ENCODE data around the gene EEA1.
"Not testable (repeated sequence)": the region's sequence is repeated elsewhere in the genome, so short reads cannot be mapped to it uniquely, and the experiment has no call there.

Gene EEA1

DNA sequence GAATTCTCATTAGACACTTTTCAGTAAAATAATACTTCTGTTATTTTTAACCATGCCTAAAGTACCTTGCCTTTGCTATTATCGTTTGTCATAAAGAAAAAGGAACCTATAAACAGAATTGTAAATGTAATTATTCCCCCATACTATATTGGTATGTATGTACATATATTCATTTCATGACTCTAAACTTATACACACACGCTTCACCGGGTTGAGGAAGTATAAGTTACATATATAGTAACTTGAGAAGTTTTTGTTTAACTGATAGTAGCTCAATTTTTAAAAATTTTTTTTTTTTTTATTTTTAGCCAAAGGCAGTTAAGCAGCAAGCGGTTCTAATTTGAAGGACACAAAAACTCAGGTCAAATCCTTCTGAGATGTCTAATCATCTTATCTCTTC, 118.7 kb downstream of the EEA1 start:
- TF ChIP-seq, protein P1, sequence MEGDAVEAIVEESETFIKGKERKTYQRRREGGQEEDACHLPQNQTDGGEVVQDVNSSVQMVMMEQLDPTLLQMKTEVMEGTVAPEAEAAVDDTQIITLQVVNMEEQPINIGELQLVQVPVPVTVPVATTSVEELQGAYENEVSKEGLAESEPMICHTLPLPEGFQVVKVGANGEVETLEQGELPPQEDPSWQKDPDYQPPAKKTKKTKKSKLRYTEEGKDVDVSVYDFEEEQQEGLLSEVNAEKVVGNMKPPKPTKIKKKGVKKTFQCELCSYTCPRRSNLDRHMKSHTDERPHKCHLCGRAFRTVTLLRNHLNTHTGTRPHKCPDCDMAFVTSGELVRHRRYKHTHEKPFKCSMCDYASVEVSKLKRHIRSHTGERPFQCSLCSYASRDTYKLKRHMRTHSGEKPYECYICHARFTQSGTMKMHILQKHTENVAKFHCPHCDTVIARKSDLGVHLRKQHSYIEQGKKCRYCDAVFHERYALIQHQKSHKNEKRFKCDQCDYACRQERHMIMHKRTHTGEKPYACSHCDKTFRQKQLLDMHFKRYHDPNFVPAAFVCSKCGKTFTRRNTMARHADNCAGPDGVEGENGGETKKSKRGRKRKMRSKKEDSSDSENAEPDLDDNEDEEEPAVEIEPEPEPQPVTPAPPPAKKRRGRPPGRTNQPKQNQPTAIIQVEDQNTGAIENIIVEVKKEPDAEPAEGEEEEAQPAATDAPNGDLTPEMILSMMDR (conservative IDR thresholded peaks at IDR 0.05), result no peak
- no peak overlapping the region for H3K27ac ChIP-seq

DNA sequence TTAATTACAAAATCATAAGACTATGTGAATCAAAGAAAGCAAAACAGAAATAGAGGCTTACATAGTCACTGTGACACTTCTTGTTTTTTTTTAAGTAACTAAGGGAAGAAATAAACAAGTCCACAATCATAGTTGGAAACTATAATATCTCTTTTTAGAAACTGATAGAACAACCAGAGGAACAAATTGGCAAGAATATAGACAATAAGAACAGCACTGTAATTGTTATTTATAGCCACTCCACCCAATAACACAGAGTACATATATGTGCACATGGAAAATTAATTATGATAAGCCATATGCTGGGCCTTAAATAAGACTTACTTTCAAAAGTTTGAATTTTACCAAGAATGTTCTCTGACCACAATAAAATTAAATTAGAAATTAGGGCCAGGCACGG, 125.2 kb downstream of the EEA1 start:
- H3K27ac ChIP-seq, result no peak overlapping the region
- TF ChIP-seq, protein P1 (conservative IDR thresholded peaks at IDR 0.05), result no peak

DNA sequence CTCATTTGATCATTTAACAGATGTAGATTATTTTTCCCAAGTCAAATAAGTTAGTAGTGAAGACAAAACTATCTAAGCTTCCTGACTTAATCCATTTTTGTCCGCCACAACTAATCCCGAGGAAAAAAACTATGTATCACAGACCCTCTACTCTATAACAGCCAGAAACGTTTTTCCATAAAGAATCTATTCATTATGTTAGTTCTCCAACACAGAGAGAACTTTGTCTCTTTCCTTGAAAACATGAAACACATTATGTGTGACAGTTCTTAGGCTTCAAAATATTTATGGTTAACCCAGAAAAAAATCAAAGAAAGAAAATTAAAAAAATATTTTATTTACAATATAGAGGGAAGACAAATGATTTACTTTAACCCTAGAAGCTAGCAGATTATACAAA, 126.2 kb downstream of the EEA1 start:
- TF ChIP-seq, protein P1 (conservative IDR thresholded peaks at IDR 0.05), result no peak
- H3K27ac ChIP-seq, result no peak overlapping the region

DNA sequence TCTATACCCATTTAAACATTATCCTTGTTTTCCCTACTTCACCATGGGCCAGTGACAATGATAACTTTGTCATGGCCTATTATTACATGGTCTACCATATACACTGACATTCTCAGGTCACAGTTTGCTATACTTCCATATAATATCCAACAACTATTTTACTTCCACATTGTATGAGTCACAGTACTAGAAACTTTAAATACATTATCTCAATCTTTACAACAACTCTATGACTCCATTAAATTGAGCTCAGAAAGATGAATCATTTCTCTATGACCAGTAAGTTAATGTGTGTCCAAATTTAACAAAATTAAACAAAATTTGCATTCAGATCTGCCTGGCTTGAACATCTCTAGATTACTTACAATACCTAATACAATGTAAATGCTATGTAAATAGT, 132.4 kb downstream of the EEA1 start:
- no peak overlapping the region for H3K27ac ChIP-seq
- TF ChIP-seq, protein P1 (conservative IDR thresholded peaks at IDR 0.05), result no peak

DNA sequence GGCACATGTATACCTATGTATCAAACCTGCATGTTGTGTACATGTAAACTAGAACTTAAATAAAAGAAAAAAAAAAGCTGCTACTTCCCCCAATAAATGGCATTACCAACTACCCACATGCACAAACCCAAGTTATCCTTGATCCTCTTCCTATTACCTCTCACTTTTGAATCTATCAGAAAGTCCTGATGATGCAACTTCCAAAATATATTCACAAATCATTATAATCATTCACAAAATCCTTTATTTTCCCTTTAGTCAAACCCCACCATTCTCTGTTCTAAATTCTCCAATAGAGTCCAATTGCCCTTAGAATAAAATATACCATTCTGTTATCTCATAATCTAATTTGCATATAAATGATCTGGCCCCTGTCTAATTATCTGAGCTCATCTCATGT, 134.3 kb downstream of the EEA1 start:
- H3K27ac ChIP-seq, result no peak overlapping the region
- TF ChIP-seq, protein P1 (conservative IDR thresholded peaks at IDR 0.05), result no peak

DNA sequence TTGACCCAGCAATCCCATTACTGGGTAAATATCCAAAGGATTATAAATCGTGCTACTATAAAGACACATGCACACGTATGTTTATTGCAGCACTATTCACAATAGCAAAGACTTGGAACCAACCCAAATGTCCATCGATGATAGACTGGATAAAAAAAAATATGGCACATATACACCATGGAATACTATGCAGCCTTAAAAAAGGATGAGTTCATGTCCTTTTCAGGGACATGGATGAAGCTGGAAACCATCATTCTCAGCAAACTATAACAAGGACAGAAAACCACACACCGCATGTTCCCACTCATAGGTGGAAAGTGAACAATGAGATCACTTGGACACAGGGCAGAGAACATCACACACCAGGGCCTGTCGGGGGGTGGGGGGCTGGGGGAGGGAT, 134.7 kb downstream of the EEA1 start:
- not testable (repeated sequence) for H3K27ac ChIP-seq

DNA sequence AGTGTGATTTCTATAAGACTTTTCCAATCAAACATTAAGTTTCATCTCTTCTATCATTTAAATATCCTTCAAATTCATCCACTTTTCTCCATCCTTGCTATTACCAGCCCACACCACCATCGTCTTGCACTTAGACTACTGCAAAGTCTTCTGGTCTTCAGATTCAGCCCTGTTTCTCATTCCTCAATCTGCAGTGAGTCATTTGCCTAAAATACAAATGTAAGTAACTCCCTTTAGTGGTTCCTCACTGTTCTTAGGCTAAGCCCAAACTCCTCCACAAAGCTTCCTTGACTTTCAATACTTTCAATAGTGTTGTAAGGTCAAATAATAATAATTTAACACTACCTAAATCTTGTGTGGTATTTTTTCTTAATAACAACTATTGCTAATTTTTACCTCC, 143.1 kb downstream of the EEA1 start:
- no peak overlapping the region for H3K27ac ChIP-seq
- TF ChIP-seq, protein P1 (conservative IDR thresholded peaks at IDR 0.05), result no peak

DNA sequence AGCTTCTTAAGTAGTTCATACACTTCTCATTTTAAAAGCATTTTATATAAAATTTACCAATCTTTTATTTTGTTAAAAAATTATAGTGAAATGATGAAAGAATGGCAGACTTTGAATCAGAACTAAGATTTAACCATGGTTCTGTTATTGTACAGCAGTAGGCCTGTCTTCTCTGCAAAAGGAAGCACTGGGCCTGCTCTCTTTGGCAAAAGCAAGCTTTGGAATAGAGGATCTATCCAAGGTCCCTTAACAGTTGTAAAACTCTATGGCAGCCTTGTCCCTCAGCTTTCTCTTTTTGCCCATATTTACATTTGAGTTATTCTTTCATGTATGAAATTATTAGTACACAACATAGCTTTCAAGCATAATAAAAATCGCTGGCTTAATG, 143.5 kb downstream of the EEA1 start:
- TF ChIP-seq, protein P1 (conservative IDR thresholded peaks at IDR 0.05), result no peak
- no peak overlapping the region for H3K27ac ChIP-seq
